Cardiac ventricle fibroblast (primary cell): ENCODE data around the gene SH2B2. TPM values are rescaled to one million over a fixed set of nuclear protein-coding genes. Genes with fewer than 3 reads are reported as not detected.

Experiments
- total RNA-seq: library from RNA; depleted of rRNA; stranded (reverse); fragments of >200 nt; gene quantifications from 2 replicates; pipeline ENCODE4 v1.2.3, GENCODE V29; 2015

SH2B2 gene
- total RNA-seq, result 4.6 and 6.7 TPM in 2 replicates

GRCh38 chr7:102286237-102287110 lies at the start of gene SH2B2:
Gene SH2B2, plus strand, starts transcription at chr7:102286868. Its CDS starts 13,683 bp downstream, at chr7:102300551.

GRCh38 chr7:102356344-102356743 lies 69.7 kb downstream of the SH2B2 start, which contains the start of gene SPDYE6:
Gene SPDYE6, minus strand, starts transcription at chr7:102356444. Its CDS starts 421 bp downstream, at chr7:102356023.

Other genes with a start within 250 kb of the SH2B2 start
- not detected in 2 replicates for gene SPDYE6, start 69.6 kb downstream of the SH2B2 start, total RNA-seq
- gene PRKRIP1, start 109.5 kb downstream of the SH2B2 start, total RNA-seq, result 9.4 and 15.3 TPM in 2 replicates
- 27.7 and 42.7 TPM in 2 replicates for gene ORAI2, start 146.7 kb downstream of the SH2B2 start, total RNA-seq
- gene ALKBH4, start 178.0 kb downstream of the SH2B2 start, total RNA-seq, result 12.0 and 17.9 TPM in 2 replicates
- gene LRWD1, start 178.1 kb downstream of the SH2B2 start, total RNA-seq, result 11.8 and 13.9 TPM in 2 replicates
- gene POLR2J, start 192.1 kb downstream of the SH2B2 start, total RNA-seq, result 20.0 and 21.8 TPM in 2 replicates
- gene RASA4B, start 230.9 kb downstream of the SH2B2 start, total RNA-seq, result 2.6 and 5.3 TPM in 2 replicates